ENCODE measurements around the gene SENP6. TPM values are rescaled to one million over a fixed set of nuclear protein-coding genes. Genes with fewer than 3 reads are reported as not detected.
"Not testable (repeated sequence)": the region's sequence is repeated elsewhere in the genome, so short reads cannot be mapped to it uniquely, and the experiment has no call there.

Gene SENP6
- total RNA-seq, 2 donors from 2014 or later, result 71.5 to 99.5 TPM

GRCh38 chr6:75579951-75580350, 21.7 kb upstream of the SENP6 start:
- Histone ChIP-seq H3K27me3 (replicated peaks; ENCODE audit: insufficient read depth) (no peaks in the 10 kb centered on the region), H3K36me3 (no peaks in the 10 kb centered on the region), H3K4me3 (no peak overlapping the region), H3K4me1 (replicated peaks) (no peaks in the 10 kb centered on the region), H3K9me3 (no peaks in the 10 kb centered on the region), H3K27ac (no peak overlapping the region)
- intact Hi-C loops (cut with DNase I), result no loop called here
- TF ChIP-seq POLR2A (IDR thresholded peaks at IDR 0.05), result no peak
- no peak for TF ChIP-seq CTCF (IDR thresholded peaks at IDR 0.05)
- no peak for TF ChIP-seq POLR2AphosphoS5 (IDR thresholded peaks at IDR 0.05)
- no peak for DNase-seq (ENCODE audit: low spot score)
- WGBS, result 84% methylated on average over 4 of the region's 4 CpGs

GRCh38 chr6:75581231-75581630, 20.4 kb upstream of the SENP6 start:
- intact Hi-C loops (cut with DNase I), result no loop called here
- TF ChIP-seq CTCF (IDR thresholded peaks at IDR 0.05) (no peak), POLR2A (IDR thresholded peaks at IDR 0.05) (no peak), POLR2AphosphoS5 (IDR thresholded peaks at IDR 0.05) (no peak)
- Histone ChIP-seq H3K27me3 (replicated peaks; ENCODE audit: insufficient read depth) (no peaks in the 10 kb centered on the region), H3K4me1 (replicated peaks) (no peaks in the 10 kb centered on the region), H3K9me3 (no peaks in the 10 kb centered on the region), H3K36me3 (no peaks in the 10 kb centered on the region), H3K27ac (no peak overlapping the region), H3K4me3 (no peak overlapping the region)
- WGBS, result 84% methylated on average over 1 of the region's 1 CpG
- DNase-seq (ENCODE audit: low spot score), result no peak

GRCh38 chr6:75584552-75584951, 17.1 kb upstream of the SENP6 start:
- DNase-seq (ENCODE audit: low spot score); intact Hi-C loops (cut with DNase I); H3K27ac ChIP-seq; H3K27me3 ChIP-seq (replicated peaks; ENCODE audit: insufficient read depth); H3K4me3 ChIP-seq; H3K36me3 ChIP-seq; H3K4me1 ChIP-seq (replicated peaks); H3K9me3 ChIP-seq: not testable (repeated sequence)
- 65% methylated on average over 2 of the region's 2 CpGs for WGBS

GRCh38 chr6:75588948-75589347, 12.7 kb upstream of the SENP6 start:
- WGBS, result 93% methylated on average over 2 of the region's 2 CpGs
- no peak for DNase-seq (ENCODE audit: low spot score)
- intact Hi-C loops (cut with DNase I), result no loop called here
- Histone ChIP-seq H3K27me3 (replicated peaks; ENCODE audit: insufficient read depth) (no peaks in the 10 kb centered on the region), H3K4me1 (replicated peaks) (no peaks in the 10 kb centered on the region), H3K36me3 (no peaks in the 10 kb centered on the region), H3K27ac (no peak overlapping the region), H3K9me3 (no peaks in the 10 kb centered on the region), H3K4me3 (no peak overlapping the region)
- TF ChIP-seq CTCF (IDR thresholded peaks at IDR 0.05) (no peak), POLR2A (IDR thresholded peaks at IDR 0.05) (no peak), POLR2AphosphoS5 (IDR thresholded peaks at IDR 0.05) (no peak)

- no peaks in the 10 kb centered on the region for H3K4me1 ChIP-seq (replicated peaks)
- H3K9me3 ChIP-seq, result no peaks in the 10 kb centered on the region
- TF ChIP-seq POLR2A (IDR thresholded peaks at IDR 0.05), result no peak
- TF ChIP-seq CTCF (IDR thresholded peaks at IDR 0.05), result no peak
- TF ChIP-seq POLR2AphosphoS5 (IDR thresholded peaks at IDR 0.05), result no peak
- no peak overlapping the region for H3K27ac ChIP-seq
- no peaks in the 10 kb centered on the region for H3K36me3 ChIP-seq
- intact Hi-C loops (cut with DNase I), result no loop called here
- no peak overlapping the region for H3K4me3 ChIP-seq
- no peaks in the 10 kb centered on the region for H3K27me3 ChIP-seq (replicated peaks; ENCODE audit: insufficient read depth)
- no peak for DNase-seq (ENCODE audit: low spot score)
- WGBS, result 90% methylated on average over 2 of the region's 2 CpGs
Observed at GRCh38 chr6:75590370-75590769, 11.3 kb upstream of the SENP6 start.

GRCh38 chr6:75596380-75596779, 5.3 kb upstream of the SENP6 start:
- H3K4me3 ChIP-seq; H3K36me3 ChIP-seq; DNase-seq (ENCODE audit: low spot score); intact Hi-C loops (cut with DNase I); H3K4me1 ChIP-seq (replicated peaks); H3K27me3 ChIP-seq (replicated peaks; ENCODE audit: insufficient read depth); H3K27ac ChIP-seq; H3K9me3 ChIP-seq: not testable (repeated sequence)
- WGBS, result 96% methylated on average over 2 of the region's 2 CpGs

Measured in prostate gland (tissue), 2 donors.